Right renal pelvis (tissue), 4 donors: Measurements from ENCODE around the gene ABCC3. TPM values are rescaled to one million over a fixed set of nuclear protein-coding genes. Genes with fewer than 3 reads are reported as not detected.

ENCODE experiments used
- DNase-seq, 4 donors: peaks; one replicate each; pipeline ENCODE4 v3.0.0-alpha.2; 2013; ENCODE audit warnings: low read depth in 4 of 4, low spot score in 3 of 4, missing footprints in 1 of 4
- polyA plus RNA-seq, 4 donors: library from polyadenylated mRNA; unstranded; fragments of 120-200 nt; gene quantifications; one replicate each; pipeline ENCODE4 v1.2.1, GENCODE V29; 2013; ENCODE audit not compliant: insufficient read length in 4 of 4

Gene ABCC3
- polyA plus RNA-seq, 4 donors: 6.9 to 11.3 (median 9.7) TPM

DNA sequence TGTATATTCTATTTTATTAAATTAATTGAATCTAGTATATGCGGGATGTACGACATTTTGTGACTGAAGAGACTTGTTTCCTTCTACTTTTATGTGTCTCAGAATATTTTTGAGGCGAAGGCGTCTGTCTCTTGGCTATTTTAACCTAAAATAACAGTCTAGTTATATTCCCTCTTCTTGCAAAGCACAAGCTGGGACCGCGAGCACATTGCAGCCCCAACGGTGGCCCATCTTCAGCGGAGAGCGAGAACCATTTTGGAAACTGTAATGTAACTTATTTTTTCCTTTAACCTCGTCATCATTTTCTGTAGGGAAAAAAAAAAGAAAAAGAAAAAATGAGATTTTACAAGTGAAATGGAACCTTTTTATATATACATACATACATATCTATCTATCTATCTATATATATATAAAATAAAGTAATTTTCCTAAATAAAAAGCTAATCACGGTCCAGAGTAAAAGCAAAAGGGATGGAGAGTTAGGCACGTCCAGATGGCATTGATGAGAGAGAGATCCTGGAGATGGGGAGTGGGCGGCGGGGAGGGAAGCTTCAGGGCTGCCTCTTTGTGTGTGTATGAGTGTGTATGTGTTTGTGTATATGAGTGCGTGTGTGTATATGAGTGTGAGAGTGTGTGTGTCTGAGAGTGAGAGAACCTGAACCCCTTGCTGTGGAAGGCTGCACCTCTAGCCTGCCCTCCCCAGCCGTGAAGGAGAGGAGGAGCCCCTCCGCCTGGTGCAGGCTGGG, 7.5 kb upstream of the ABCC3 start:
- DNase-seq: no peak

DNA sequence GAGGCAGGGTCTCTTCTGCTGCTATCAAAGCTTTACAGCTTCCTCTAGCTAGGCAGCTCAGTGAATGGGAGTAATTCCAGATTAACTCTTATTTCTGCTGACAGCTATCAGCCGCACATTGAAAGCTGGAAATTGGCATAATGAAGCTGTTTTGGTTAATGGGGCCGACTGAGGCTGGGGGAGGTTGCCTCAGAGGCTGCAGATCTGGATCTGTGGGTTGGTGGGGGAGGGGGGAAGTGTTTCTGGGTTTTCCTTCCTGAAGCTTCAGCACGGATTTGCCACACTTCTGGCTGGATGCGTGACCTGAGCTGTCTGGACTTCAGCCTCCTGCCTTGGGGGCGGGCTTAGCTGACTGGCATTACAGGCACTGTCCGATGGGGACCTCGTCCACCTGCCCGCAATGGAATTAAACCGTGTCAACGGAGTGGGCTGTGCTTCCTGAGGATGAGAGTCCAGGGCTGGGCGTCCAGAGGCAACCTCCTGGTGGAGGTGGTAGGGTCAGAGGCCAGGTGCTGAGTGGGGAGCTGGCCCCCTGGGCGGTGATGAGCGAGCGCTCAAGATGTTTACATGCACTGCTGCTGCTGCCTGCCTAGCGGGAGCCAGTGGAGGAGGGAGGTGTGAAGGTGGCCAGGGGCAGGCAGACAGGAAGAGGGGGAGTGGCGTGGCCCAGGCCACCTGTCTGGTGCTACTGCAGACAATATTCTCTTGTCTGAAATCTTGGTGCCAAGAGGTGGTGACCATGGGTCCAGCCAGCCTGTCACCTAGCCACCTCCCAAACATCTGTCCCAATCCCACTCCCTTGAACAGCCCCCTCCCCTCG, 6.7 kb upstream of the ABCC3 start:
- no peak for DNase-seq

DNA sequence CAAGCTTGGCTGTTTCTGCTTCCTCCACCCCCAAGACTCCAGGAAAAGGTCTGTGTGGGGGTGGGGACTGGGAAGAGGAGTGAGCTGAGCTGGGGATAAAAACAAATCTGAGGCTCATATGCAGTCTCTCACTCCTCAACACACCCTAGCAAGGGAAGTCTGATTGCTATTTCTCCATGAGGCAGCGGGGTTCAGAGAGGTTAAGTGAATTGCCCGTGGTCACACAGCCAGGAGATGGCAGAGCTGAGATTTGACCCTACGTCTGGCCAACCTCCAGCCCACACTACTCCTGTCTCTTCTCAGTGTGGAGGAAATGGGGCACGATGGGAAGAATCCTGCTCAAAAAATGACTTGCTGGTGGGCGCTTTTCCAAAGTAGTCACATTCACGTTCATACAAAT, 4.8 kb upstream of the ABCC3 start:
- no peak for DNase-seq

- no peak for DNase-seq
These were observed 4.0 kb upstream of the ABCC3 start for GRCh38 chr17:50630524-50631194.

GRCh38 chr17:50631195-50631907, 3.3 kb upstream of the ABCC3 start:
- DNase-seq: no peak

DNA sequence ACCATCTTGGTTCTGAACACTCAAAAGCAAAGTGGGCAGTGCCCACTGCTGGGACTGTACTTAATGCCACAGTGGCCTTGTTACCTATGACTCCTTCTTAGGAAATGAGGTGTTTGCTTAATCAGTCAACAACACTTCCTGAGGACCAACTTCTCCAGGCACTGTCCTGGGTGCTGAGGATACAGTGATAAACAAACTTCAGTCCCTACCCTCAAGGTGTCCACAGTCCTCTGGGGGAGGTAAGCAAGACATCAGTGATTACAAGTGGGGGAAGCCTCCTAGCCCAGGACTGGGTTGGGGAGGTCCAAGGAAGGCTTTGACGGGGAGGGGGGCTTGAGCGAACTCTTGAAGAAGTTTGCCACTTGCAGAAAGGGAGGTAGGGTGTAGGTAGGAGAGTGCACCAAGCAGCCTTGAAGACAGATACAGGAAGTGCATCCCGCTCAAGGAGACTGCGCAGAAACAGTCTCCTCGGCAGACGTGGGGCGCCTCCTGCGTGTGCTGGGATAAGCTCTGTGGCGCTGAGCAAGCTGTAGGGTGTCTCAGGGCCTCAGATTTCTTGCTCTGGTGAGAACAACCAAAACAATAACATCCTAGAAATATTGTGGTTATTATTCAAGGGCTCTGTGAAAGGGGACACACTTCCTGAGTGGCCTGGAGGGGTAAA, 2.6 kb upstream of the ABCC3 start:
- DNase-seq: no peak

- DNase-seq: no peak
These were observed 2.0 kb upstream of the ABCC3 start for GRCh38 chr17:50632637-50633036.

- DNase-seq: no peak
These were observed 998 bp upstream of the ABCC3 start for GRCh38 chr17:50633683-50634082.

GRCh38 chr17:50634915-50635731, 442 bp downstream of the ABCC3 start:
- no peak for DNase-seq

- DNase-seq: no peak
These were observed 976 bp downstream of the ABCC3 start for GRCh38 chr17:50635732-50635981.

- DNase-seq: no peak
These were observed 1.5 kb downstream of the ABCC3 start for GRCh38 chr17:50635982-50636803.

DNA sequence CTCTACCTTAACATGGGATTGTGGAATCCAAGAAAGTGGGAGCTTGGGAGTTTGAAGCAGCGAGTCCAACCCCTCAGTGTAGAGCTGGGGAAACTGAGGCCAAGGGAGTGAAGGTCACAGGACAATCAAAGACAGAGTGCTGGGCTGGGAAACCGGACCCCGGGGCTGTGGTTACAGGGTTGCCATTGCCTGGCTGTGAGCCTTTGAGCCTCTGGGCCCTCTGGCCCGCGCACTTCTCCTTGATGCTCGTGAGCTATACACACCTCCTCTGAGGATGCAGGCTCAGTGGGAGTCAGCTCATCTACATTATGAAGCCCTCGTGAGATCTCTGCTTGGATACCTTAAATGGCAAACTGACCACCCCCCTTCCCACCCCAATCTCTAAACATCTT, 2.1 kb downstream of the ABCC3 start:
- DNase-seq: no peak

GRCh38 chr17:50637829-50638605, 3.3 kb downstream of the ABCC3 start:
- no peak for DNase-seq

DNA sequence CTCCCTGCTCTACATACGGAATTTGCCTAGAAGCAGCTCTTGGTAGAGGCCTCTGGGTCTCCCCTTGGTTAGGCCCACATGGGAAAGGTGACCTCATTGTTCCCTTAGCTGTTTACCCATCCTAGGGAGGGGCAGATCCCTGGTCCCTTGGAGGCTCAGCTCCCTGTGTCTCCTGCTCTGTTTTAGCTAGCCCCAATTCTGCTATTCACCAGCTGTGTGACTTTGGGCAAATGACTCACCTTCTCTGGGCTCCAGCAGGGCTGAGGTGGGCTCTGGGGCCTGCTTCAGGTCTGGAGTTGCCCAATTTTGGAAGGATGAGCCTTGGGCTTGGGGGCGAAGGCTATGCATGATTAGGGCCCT, 3.9 kb downstream of the ABCC3 start:
- no peak for DNase-seq

DNA sequence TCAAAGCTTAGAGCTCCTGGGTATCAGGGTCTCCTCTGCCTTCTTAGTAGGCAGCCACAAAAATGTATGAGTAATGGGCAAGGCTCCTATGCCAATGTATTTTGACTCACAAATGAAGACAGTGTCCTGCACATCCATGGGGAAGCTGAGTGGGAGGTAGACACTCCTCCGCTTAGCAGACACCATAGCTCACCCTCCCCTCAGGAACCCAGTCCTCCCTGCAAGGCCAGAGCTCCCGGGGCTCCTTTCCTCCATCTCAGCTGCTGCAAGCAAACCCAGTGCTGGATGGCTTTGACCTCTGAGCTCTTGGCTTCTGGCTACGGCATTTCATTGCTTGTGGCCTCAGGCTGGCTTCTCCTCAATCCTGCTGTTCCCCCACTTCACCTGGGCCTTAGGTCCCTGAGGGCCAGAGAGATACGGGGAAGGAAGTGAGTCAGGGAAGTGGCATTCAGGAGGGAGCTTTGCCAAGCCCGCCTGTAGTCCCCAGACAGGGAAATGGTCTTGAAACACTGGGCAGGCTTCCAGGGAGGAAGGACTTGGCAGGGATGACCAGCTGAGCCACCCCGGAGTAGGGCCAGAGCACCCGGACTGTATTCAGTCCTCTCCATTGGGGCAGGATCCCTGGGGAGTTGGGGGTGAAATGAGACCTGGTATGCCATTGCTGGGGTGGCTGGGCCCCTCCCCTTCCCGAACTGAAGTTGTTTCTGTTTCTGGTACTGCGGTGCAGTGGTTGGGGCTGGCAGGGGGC, 4.5 kb downstream of the ABCC3 start:
- no peak for DNase-seq

GRCh38 chr17:50640686-50641351, 6.1 kb downstream of the ABCC3 start:
- DNase-seq: no peak

DNA sequence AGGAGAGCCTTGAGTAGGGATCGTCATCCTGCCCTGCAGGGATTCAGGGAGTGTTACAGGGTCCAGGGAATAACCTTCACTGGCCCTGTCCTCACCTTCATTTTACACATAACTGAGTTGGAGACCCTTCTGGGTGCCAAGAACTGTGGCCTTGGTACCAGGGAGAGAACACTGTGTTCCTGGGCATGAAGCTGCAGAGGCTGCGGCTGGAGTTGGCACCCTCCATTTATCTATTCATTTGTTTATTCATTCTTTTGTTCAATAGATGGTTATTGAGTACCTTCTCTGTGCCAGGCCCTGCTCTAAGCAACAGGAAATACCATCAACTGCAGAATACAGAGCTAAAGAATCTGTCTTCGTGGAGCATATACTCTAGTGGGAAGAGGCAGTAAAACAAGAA, 6.7 kb downstream of the ABCC3 start:
- no peak for DNase-seq
